Choroid plexus epithelial cell (primary cell): ENCODE measurements around the gene TIMM9.
A peak's percentile ranks its signal among the peaks of the same experiment; 100 is the strongest.
"Not testable (repeated sequence)": the region's sequence is repeated elsewhere in the genome, so short reads cannot be mapped to it uniquely, and the experiment has no call there.

Experiments
- DNase-seq: peaks from one replicate; pipeline ENCODE4 v3.0.0-alpha.2; 2010; ENCODE audit warnings: low read depth
- H3K4me3 ChIP-seq: 2 replicates; pipeline ENCODE4 v1.5.1; 2011; ENCODE audit warnings: low read depth, mild to moderate bottlenecking, control low read depth, low read length, moderate library complexity
- CTCF ChIP-seq: conservative IDR thresholded peaks from 2 replicates; pipeline ENCODE4 v1.5.1; 2011; ENCODE audit warnings: low read depth, mild to moderate bottlenecking, control low read depth, inconsistent platforms, low read length, moderate library complexity

TIMM9 gene

DNA sequence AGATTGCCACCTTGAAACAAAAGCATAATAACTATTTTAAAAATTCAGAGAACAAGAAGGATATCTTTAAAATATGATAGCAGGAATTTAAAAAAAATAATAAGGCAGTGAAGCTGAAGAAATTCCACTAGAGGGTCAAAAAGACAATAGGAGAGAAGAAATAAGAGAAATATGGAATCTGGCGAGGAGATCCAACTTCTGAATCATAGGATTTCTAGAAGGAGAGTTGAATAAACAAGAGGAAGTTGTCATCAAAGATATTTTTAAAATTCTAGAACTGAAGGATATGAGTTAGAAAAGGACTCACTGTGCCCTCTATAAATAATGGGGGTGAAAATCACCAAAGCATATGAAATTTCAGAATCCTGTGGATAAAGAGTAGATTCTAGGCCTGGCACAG is 58.4 kb downstream of the TIMM9 start:
- no peak overlapping the region for H3K4me3 ChIP-seq
- no peak for TF ChIP-seq CTCF
- DNase-seq: no peak

DNA sequence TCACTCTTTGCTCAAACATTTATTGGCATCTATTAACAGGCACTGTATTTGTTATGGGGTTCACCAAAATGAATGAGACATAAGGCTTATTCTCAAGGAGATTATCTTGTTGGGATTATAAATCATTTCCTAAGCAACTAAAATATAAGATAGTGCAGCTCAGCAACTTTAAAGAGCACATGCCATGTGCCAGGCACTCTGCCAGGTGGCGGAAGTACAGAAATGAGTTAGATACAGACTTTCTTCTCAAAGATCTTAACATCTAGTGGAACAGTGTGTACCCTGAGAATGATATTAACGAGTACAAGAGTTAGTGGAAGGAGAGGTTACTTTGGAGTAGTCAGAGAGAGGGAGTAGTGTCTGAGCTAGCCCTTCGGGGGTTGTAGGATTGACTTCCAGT is 60.0 kb downstream of the TIMM9 start:
- no peak overlapping the region for H3K4me3 ChIP-seq
- TF ChIP-seq CTCF: no peak
- peak; percentile 9 for DNase-seq

- no peak for DNase-seq
- no peak overlapping the region for H3K4me3 ChIP-seq
- TF ChIP-seq CTCF: no peak
Observed at GRCh38 chr14:58364316-58364715, 63.0 kb downstream of the TIMM9 start.

DNA sequence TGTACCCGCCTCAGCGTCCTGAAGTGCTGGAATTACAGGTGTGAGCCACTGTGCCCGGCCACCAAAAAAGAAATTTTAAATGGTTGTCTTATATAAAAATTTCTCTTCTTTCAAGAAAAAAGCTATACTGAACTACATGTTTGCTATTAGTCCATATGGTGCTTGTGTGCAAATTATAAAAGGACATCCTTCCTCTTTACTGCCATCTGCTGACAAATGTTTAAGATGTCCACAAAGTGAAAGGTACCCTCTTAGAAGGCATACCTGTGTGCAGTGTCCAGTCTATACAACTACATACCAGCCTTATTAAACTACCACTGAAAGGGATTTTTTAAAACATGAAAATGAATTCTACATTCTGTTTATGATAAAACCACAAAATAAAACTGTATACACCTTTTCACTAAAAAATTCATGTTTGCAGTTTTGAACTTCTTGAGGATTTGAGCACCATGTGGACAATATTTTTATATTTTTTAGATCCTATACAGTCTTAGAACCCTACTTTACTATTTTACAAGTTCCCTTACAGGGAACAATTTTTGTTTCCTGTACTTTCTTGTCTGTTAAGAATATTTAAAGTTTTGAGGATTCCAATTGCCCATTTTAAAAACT is 64.4 kb downstream of the TIMM9 start:
- TF ChIP-seq CTCF: peak; percentile 51
- no peak overlapping the region for H3K4me3 ChIP-seq
- peak; percentile 59 for DNase-seq

DNA sequence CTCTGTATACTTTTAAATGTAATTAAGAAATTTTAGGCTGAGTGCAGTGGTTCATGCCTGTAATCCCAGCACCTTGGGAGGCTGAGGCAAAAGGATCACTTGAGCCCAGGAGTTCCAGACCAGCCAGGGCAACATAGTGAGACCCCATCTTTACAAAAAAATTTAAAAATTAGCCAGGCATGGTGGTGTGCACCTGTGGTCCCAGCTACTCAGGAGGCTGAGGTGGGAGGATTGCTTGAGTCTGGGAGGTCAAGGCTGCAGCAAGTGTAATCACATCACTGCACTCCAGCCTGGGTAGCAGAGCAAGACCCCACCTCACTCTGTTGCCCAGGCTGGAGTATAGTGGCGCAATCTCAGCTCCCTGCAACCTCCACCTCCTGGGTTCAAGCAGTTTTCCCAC is 65.1 kb downstream of the TIMM9 start:
- H3K4me3 ChIP-seq, DNase-seq: not testable (repeated sequence)
